Neural cell (in vitro differentiated cells): ENCODE results near the gene OGFR. TPM values are rescaled to one million over a fixed set of nuclear protein-coding genes. Genes with fewer than 3 reads are reported as not detected.

ENCODE experiments used
- H2AFZ ChIP-seq: fragments of 200-600, 300-800 bp; sonication (generic), shearing (Covaris generic); 2 replicates; pipeline ENCODE4 v1.6.0; 2014; ENCODE audit warnings: low read depth, mild to moderate bottlenecking, antibody characterized with exemption, low read length, moderate library complexity
- H3F3A ChIP-seq: fragments of 200-600 bp; shearing (Covaris generic); 2 replicates; pipeline ENCODE4 v1.6.1; 2016; ENCODE audit warnings: mild to moderate bottlenecking, moderate library complexity, mixed read lengths, antibody characterized with exemption, low read length; ENCODE audit not compliant: insufficient read depth, poor library complexity, severe bottlenecking
- H3K27ac ChIP-seq: fragments of 200-600, 300-800 bp; sonication (generic), shearing (Covaris generic); 2 replicates; pipeline ENCODE4 v1.5.1; 2014; ENCODE audit warnings: mild to moderate bottlenecking, low read length, moderate library complexity
- H3K27me3 ChIP-seq: fragments of 300-800, 200-600 bp; sonication (generic), shearing (Covaris generic); 2 replicates; pipeline ENCODE4 v1.6.0; 2014; ENCODE audit warnings: mild to moderate bottlenecking, low read depth, low read length, moderate library complexity; ENCODE audit not compliant: insufficient read depth
- H3K36me3 ChIP-seq: fragments of 300-800, 200-600 bp; sonication (generic), shearing (Covaris generic); 2 replicates; pipeline ENCODE4 v1.5.1; 2014; ENCODE audit warnings: mild to moderate bottlenecking, antibody characterized with exemption, low read length, moderate library complexity; ENCODE audit not compliant: insufficient read depth
- H3K4me2 ChIP-seq: fragments of 300-800, 200-600 bp; sonication (generic), shearing (Covaris generic); 2 replicates; pipeline ENCODE4 v1.6.0; 2014; ENCODE audit warnings: mild to moderate bottlenecking, low read length
- H3K4me3 ChIP-seq: fragments of 300-800, 200-600 bp; sonication (generic), shearing (Covaris generic); 2 replicates; pipeline ENCODE4 v1.5.1; 2014; ENCODE audit warnings: mild to moderate bottlenecking, low read length, moderate library complexity
- H3K79me2 ChIP-seq: fragments of 200-600 bp; shearing (Covaris generic); replicated peaks from 2 replicates; pipeline ENCODE4 v1.6.0; 2014; ENCODE audit warnings: mild to moderate bottlenecking, low read length, moderate library complexity; ENCODE audit not compliant: insufficient read depth
- H3K9ac ChIP-seq: fragments of 300-800, 200-600 bp; sonication (generic), shearing (Covaris generic); 2 replicates; pipeline ENCODE4 v1.6.1; 2016; ENCODE audit warnings: mild to moderate bottlenecking, low read length, mixed read lengths
- H3K9me2 ChIP-seq: fragments of 200-600 bp; shearing (Covaris generic); 2 replicates; pipeline ENCODE4 v1.6.1; 2016; ENCODE audit warnings: mild to moderate bottlenecking, low read length, mixed read lengths; ENCODE audit not compliant: insufficient read depth
- H3K9me3 ChIP-seq: fragments of 200-600, 300-800 bp; sonication (generic), shearing (Covaris generic); 2 replicates; pipeline ENCODE4 v1.6.1; 2016; ENCODE audit warnings: mild to moderate bottlenecking, mixed run types, low read length, moderate library complexity, mixed read lengths
- H4K20me1 ChIP-seq: fragments of 200-600 bp; shearing (Covaris generic); 2 replicates; pipeline ENCODE4 v1.6.1; 2016; ENCODE audit warnings: mild to moderate bottlenecking, mixed run types; ENCODE audit not compliant: insufficient read depth
- CTCF ChIP-seq: fragments of 450-650 bp; IDR thresholded peaks from 2 replicates; pipeline ENCODE4 v1.5.1; 2014; ENCODE audit warnings: antibody characterized with exemption, mild to moderate bottlenecking, moderate library complexity; ENCODE audit not compliant: poor library complexity, severe bottlenecking
- EP300 ChIP-seq: fragments of 450-650 bp; conservative IDR thresholded peaks from 2 replicates; pipeline ENCODE4 v1.6.1; 2014; ENCODE audit warnings: antibody characterized with exemption, mild to moderate bottlenecking, moderate library complexity; ENCODE audit not compliant: poor library complexity, severe bottlenecking
- EZH2 ChIP-seq: fragments of 200-600, 300-800 bp; shearing (Covaris generic), sonication (generic); IDR thresholded peaks from 2 replicates; pipeline ENCODE4 v1.6.1; 2014; ENCODE audit warnings: antibody characterized with exemption, low read length, borderline replicate concordance, mild to moderate bottlenecking; ENCODE audit not compliant: insufficient read depth, poor library complexity, severe bottlenecking
- MXI1 ChIP-seq: fragments of 450-650 bp; conservative IDR thresholded peaks from 2 replicates; pipeline ENCODE4 v1.6.1; 2014; ENCODE audit warnings: antibody characterized with exemption, mild to moderate bottlenecking; ENCODE audit not compliant: poor library complexity, severe bottlenecking
- POLR2AphosphoS5 ChIP-seq: IDR thresholded peaks from 2 replicates; pipeline ENCODE4 v1.6.1; 2012
- RAD21 ChIP-seq: fragments of 450-650 bp; conservative IDR thresholded peaks from 2 replicates; pipeline ENCODE4 v1.6.1; 2014; ENCODE audit warnings: antibody characterized with exemption, mild to moderate bottlenecking, moderate library complexity
- SMC3 ChIP-seq: fragments of 450-650 bp; conservative IDR thresholded peaks from 2 replicates; pipeline ENCODE4 v1.6.1; 2014; ENCODE audit warnings: antibody characterized with exemption, mild to moderate bottlenecking, moderate library complexity; ENCODE audit not compliant: poor library complexity
- TAF1 ChIP-seq: IDR thresholded peaks from 2 replicates; pipeline ENCODE4 v1.6.1; 2012; ENCODE audit warnings: low read depth
- polyA plus RNA-seq: library from polyadenylated mRNA; depleted of rRNA; stranded (reverse); fragments of >200 nt; gene quantifications from 2 replicates; pipeline ENCODE4 v1.2.3, GENCODE V29; 2014
- TF ChIP-seq, protein P1 (sequence below): IDR thresholded peaks from 2 replicates; pipeline ENCODE4 v1.6.1; 2012; ENCODE audit warnings: borderline replicate concordance

Gene OGFR
- polyA plus RNA-seq, 1 donor from 2014 or later: 15.6 TPM

DNA sequence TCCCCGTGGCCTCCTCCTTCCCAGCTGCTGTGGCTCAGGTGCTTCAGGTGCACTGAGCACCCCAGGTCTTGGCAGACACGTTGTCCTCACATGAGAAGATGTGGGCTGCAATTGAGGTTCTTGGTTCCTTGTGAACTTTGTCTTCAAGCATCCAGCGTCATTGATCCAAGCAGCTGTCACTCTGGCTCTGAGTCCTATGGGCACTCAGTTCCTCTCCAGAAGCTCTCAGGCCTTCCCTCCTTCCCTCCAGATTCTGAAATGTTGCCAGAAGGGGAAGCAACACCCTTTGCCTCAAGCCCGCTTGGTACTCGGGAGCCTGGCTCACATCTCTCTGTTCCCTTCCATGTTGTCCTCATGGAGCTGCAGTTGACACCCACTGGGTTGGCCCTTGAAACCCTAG, 16.8 kb upstream of the OGFR start:
- no peak overlapping the region for H3K4me3 ChIP-seq
- H3K79me2 ChIP-seq: no peaks in the 10 kb centered on the region
- TF ChIP-seq, protein P1, sequence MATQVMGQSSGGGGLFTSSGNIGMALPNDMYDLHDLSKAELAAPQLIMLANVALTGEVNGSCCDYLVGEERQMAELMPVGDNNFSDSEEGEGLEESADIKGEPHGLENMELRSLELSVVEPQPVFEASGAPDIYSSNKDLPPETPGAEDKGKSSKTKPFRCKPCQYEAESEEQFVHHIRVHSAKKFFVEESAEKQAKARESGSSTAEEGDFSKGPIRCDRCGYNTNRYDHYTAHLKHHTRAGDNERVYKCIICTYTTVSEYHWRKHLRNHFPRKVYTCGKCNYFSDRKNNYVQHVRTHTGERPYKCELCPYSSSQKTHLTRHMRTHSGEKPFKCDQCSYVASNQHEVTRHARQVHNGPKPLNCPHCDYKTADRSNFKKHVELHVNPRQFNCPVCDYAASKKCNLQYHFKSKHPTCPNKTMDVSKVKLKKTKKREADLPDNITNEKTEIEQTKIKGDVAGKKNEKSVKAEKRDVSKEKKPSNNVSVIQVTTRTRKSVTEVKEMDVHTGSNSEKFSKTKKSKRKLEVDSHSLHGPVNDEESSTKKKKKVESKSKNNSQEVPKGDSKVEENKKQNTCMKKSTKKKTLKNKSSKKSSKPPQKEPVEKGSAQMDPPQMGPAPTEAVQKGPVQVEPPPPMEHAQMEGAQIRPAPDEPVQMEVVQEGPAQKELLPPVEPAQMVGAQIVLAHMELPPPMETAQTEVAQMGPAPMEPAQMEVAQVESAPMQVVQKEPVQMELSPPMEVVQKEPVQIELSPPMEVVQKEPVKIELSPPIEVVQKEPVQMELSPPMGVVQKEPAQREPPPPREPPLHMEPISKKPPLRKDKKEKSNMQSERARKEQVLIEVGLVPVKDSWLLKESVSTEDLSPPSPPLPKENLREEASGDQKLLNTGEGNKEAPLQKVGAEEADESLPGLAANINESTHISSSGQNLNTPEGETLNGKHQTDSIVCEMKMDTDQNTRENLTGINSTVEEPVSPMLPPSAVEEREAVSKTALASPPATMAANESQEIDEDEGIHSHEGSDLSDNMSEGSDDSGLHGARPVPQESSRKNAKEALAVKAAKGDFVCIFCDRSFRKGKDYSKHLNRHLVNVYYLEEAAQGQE: no peak
- TF ChIP-seq EZH2: no peak
- no peak for TF ChIP-seq POLR2AphosphoS5
- TF ChIP-seq EP300: no peak
- TF ChIP-seq TAF1: no peak
- TF ChIP-seq SMC3: no peak
- TF ChIP-seq CTCF: no peak
- no peak for TF ChIP-seq RAD21
- TF ChIP-seq MXI1: no peak
- H3K27ac ChIP-seq: no peak overlapping the region
- no peak overlapping the region for H2AFZ ChIP-seq
- H4K20me1 ChIP-seq: no peaks in the 10 kb centered on the region
- H3K9me2 ChIP-seq: no peaks in the 10 kb centered on the region
- H3K9me3 ChIP-seq: no peaks in the 10 kb centered on the region
- no peaks in the 10 kb centered on the region for H3K36me3 ChIP-seq
- no peak overlapping the region for H3K9ac ChIP-seq
- H3K4me2 ChIP-seq: no peak overlapping the region
- no peaks in the 10 kb centered on the region for H3K27me3 ChIP-seq
- no peaks in the 10 kb centered on the region for H3F3A ChIP-seq

DNA sequence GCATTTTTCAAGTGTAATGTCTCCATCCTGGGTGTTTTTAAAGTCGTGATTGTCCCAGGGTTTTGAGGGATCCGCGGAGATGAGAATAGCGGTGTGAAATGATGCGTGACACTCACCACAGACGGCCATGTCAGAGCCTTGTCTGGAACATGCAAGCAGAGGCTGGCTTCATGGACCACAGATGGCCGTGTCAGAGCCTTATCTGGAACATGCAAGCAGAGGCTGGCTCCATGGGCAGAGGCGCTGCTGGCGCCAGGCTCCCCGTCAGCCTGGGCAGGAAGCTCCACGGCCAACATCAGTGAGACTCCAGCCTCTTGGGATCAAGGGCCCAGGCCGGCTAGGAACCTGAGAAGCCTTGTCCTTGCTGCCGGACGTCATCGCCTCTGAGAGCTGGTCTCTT, 16.0 kb upstream of the OGFR start:
- H2AFZ ChIP-seq: no peak overlapping the region
- no peak overlapping the region for H3K9ac ChIP-seq
- H4K20me1 ChIP-seq: no peaks in the 10 kb centered on the region
- TF ChIP-seq EZH2: no peak
- TF ChIP-seq CTCF: no peak
- TF ChIP-seq, protein P1: no peak
- TF ChIP-seq SMC3: no peak
- TF ChIP-seq RAD21: no peak
- TF ChIP-seq EP300: no peak
- H3K9me2 ChIP-seq: no peaks in the 10 kb centered on the region
- no peak overlapping the region for H3K27ac ChIP-seq
- no peaks in the 10 kb centered on the region for H3K9me3 ChIP-seq
- H3K27me3 ChIP-seq: no peaks in the 10 kb centered on the region
- H3F3A ChIP-seq: no peaks in the 10 kb centered on the region
- no peak overlapping the region for H3K4me3 ChIP-seq
- no peaks in the 10 kb centered on the region for H3K36me3 ChIP-seq
- H3K4me2 ChIP-seq: no peak overlapping the region
- no peaks in the 10 kb centered on the region for H3K79me2 ChIP-seq
